Measurements from ENCODE around the gene PAPLN. TPM values are rescaled to one million over a fixed set of nuclear protein-coding genes. Genes with fewer than 3 reads are reported as not detected.

The PAPLN gene
- total RNA-seq, 6 experiments from 2014 or later: 1.5 to 3.0 (median 2.3) TPM

DNA sequence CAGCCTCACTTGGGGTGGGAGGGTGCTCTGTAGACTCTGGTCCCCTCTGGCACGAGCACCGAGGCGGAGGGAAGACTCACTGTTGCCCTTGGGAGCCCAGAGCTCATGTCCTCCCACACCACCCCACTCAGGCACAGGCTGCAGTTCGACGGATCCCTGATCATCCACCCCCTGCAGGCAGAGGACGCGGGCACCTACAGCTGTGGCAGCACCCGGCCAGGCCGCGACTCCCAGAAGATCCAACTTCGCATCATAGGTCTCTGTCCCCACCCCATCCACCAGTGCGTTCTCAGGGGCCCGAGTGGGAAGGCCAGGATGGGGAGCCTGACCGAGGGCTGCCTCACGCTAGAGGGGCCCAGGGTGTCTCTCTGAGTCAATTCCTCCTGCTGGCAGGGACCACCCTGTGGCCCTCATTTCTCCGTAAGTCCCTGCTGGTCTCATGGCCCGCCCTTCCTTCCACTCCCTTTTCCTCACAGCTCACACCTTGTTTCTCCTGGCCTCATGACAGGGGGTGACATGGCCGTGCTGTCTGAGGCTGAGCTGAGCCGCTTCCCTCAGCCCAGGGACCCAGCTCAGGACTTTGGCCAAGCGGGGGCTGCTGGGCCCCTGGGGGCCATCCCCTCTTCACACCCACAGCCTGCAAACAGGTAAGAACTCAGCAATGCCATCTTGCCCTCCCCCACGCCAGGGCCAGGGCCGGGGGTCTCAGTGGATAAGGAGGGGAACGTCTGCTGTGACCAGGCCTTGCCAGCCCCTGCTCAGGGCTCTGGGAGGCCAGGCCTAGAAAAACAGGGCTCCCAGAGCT lies 27.0 kb downstream of the PAPLN start:
- no peak for TF ChIP-seq CTCF (IDR thresholded peaks at IDR 0.05)
- Mint-ChIP-seq H3K4me3 (no peak overlapping the region), H3K27ac (no peak overlapping the region), H3K9me3 (no peaks in the 10 kb centered on the region), H3K27me3 (ENCODE audit: insufficient read depth) (peaks cover 2% of the 10 kb centered on the region; the same call in 1 of the 2 replicates), H3K36me3 (ENCODE audit: low read depth) (no peaks in the 10 kb centered on the region), H3K4me1 (ENCODE audit: low read depth) (no peaks in the 10 kb centered on the region)
- DNase-seq: no peak

DNA sequence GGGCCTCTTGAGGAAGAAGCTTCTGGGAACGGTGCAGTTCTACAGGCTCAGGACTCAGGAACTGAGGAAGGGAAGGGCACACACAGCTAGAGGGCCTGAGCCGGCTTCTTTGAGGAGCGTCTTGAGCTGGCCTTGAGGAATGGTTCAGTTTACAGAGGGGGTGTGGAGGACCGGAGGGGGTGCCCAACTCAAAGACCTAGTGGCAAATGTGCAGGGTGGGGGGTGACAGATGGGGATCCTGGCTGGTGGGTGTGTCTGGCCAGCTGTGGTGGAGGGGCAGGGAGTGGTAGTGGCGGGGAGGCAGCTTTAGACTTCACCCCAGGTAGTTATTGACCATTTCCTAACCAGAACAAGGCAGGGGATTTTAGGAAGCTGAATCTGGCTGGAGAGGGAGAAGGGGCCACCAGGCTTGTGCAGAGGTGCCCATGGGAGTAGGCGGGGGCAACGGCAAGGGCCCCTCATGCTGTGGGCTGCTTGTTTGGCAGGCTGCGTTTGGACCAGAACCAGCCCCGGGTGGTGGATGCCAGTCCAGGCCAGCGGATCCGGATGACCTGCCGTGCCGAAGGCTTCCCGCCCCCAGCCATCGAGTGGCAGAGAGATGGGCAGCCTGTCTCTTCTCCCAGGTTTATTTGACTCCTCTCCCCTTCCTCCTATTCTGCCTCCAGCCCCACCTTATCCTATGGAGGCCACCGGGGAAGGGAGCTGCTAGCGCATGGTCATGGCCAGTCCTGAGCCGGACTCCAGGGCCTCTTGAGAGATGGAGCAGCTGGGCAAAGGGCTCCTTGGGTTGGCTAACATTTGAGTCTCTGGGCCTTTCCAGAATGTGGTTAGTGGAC lies 27.8 kb downstream of the PAPLN start:
- Mint-ChIP-seq H3K36me3 (ENCODE audit: low read depth) (no peaks in the 10 kb centered on the region), H3K4me3 (no peak overlapping the region), H3K27me3 (ENCODE audit: insufficient read depth) (peaks cover 2% of the 10 kb centered on the region; the same call in 1 of the 2 replicates), H3K9me3 (no peaks in the 10 kb centered on the region), H3K4me1 (ENCODE audit: low read depth) (0 out of 2 replicates have a peak, but pooled peaks cover under 1% of the 10 kb centered on the region), H3K27ac (no peak overlapping the region)
- TF ChIP-seq CTCF (IDR thresholded peaks at IDR 0.05): no peak
- DNase-seq: no peak

DNA sequence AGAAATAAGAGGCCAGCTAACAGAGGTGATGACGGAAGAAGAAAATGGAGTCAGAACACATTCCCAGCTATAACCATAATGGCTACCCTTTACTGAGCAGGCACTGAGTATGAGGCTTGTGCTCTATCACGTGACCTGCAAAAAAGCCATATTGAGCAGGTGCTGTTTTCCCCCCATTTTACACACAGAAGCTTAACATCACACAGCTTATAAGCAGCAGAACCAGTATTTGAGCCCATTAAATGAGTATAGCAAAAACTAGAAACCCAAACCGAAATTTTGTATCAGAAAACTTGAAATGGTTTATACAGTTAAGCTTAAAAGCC lies 28.4 kb downstream of the PAPLN start:
- no peak for DNase-seq
- no peak overlapping the region for H3K4me3 Mint-ChIP-seq

DNA sequence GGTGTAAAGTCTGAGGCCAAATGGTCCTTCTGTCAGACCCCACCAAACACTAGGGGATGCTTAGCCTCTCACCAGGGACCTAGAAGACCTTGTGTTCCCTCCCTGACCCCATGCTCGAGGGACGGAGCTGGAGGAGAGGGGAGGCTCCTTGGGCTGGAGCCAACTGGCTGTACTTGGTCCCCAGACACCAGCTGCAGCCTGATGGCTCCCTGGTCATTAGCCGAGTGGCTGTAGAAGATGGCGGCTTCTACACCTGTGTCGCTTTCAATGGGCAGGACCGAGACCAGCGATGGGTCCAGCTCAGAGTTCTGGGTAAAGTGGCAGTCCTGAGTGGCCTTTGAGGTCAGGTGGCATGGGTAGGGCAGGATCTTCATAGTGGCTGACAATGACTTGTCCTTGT lies 29.0 kb downstream of the PAPLN start:
- 0 out of 2 replicates have a peak, but pooled peaks cover 5% of the 10 kb centered on the region for H3K4me1 Mint-ChIP-seq (ENCODE audit: low read depth)
- no peak for DNase-seq
- H3K9me3 Mint-ChIP-seq: no peaks in the 10 kb centered on the region
- no peak for TF ChIP-seq CTCF (IDR thresholded peaks at IDR 0.05)
- H3K36me3 Mint-ChIP-seq (ENCODE audit: low read depth): peaks cover 7% of the 10 kb centered on the region; the same call in 1 of the 2 replicates
- H3K27ac Mint-ChIP-seq: no peak overlapping the region
- H3K27me3 Mint-ChIP-seq (ENCODE audit: insufficient read depth): peaks cover 2% of the 10 kb centered on the region; the same call in 1 of the 2 replicates
- H3K4me3 Mint-ChIP-seq: no peak overlapping the region

More for the DNA sequence above, 28.4 kb downstream of the PAPLN start:
- H3K9me3 Mint-ChIP-seq: no peaks in the 10 kb centered on the region
- H3K4me1 Mint-ChIP-seq (ENCODE audit: low read depth): 0 out of 2 replicates have a peak, but pooled peaks cover 5% of the 10 kb centered on the region
- peaks cover 5% of the 10 kb centered on the region; the same call in 1 of the 2 replicates for H3K36me3 Mint-ChIP-seq (ENCODE audit: low read depth)
- no peak overlapping the region for H3K27ac Mint-ChIP-seq
- TF ChIP-seq CTCF (IDR thresholded peaks at IDR 0.05): no peak
- peaks cover 2% of the 10 kb centered on the region; the same call in 1 of the 2 replicates for H3K27me3 Mint-ChIP-seq (ENCODE audit: insufficient read depth)

DNA sequence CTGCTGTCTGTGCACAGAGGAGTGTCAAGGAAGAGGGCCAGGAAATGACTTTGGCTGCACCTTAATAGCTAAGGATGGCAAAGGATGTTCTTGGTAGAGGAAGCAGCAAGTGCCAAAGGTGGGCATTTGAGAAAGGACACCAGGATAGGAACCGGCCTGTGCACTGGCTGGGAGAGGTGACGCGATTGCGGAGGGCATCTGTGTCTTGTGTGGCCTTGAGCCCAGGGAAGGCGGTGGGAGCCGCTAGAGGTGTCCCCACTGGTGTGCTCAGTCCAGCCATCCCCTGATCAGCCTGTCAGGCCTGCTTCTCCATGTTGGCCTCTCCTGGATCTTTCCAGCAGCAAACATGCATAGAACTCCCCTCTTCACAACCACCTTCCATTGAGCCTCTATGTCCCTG lies 30.2 kb downstream of the PAPLN start:
- no peak for TF ChIP-seq CTCF (IDR thresholded peaks at IDR 0.05)
- Mint-ChIP-seq H3K4me1 (ENCODE audit: low read depth) (0 out of 2 replicates have a peak, but pooled peaks cover 5% of the 10 kb centered on the region), H3K4me3 (no peak overlapping the region), H3K27ac (no peak overlapping the region), H3K36me3 (ENCODE audit: low read depth) (peaks cover 7% of the 10 kb centered on the region; the same call in 1 of the 2 replicates), H3K9me3 (no peaks in the 10 kb centered on the region), H3K27me3 (ENCODE audit: insufficient read depth) (peaks cover 2% of the 10 kb centered on the region; the same call in 1 of the 2 replicates)
- DNase-seq: no peak
